AG10803 (cell line): Measurements from ENCODE around the gene BAIAP2L2.

Experiments
- DNase-seq: peaks from one replicate; pipeline ENCODE4 v3.0.0; 2010; ENCODE audit warnings: low read depth
- H3K4me3 ChIP-seq: 2 replicates; pipeline ENCODE4 v1.5.1; 2011; ENCODE audit warnings: mild to moderate bottlenecking, low read length, control low read depth
- TF ChIP-seq, protein P1 (sequence below): conservative IDR thresholded peaks from 2 replicates; pipeline ENCODE4 v1.5.1; 2011; ENCODE audit warnings: mild to moderate bottlenecking, low read length, control low read depth, inconsistent platforms

Gene BAIAP2L2

DNA sequence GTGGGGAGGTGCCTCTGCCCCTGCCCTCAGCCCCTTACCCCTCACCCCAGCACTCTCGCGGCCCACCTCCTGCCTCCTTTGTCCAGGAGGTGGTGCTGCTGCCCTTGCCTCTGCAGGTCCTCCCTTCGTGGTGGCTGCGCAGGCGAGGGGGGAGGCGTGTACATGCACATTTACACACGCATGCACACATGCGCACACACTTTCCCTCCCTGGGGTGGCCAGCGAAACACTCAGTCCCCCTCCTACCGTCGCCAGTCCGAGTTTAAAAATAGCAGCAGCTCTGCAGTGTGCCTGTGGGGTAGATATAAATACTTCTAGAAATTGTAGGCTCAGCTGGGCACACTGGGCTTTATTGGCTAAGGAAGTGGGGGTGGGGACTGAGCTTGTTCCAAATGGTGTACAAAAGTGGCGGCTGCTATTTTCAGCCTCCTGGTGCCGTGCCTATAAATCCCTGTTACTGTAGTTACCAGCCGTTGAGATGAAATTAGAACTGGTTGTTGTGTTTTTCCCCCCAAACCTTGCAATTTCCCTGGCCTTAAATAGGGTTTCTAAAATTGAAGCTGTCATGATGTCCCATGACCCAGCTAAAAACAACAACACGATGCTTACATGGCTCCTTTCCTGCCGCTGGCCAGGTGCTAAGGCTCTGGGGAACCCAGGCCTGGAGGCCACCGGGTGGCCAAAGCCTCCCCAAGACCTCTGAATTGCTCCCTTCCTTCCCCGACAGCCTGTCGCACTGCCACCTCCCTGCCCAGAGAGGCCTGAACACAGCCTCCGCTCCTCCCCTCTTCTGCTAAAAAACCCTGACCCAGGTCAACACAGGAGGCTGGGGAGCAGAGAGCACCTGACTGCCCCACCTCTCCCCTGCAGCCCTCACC, 40.9 kb downstream of the BAIAP2L2 start:
- TF ChIP-seq, protein P1, sequence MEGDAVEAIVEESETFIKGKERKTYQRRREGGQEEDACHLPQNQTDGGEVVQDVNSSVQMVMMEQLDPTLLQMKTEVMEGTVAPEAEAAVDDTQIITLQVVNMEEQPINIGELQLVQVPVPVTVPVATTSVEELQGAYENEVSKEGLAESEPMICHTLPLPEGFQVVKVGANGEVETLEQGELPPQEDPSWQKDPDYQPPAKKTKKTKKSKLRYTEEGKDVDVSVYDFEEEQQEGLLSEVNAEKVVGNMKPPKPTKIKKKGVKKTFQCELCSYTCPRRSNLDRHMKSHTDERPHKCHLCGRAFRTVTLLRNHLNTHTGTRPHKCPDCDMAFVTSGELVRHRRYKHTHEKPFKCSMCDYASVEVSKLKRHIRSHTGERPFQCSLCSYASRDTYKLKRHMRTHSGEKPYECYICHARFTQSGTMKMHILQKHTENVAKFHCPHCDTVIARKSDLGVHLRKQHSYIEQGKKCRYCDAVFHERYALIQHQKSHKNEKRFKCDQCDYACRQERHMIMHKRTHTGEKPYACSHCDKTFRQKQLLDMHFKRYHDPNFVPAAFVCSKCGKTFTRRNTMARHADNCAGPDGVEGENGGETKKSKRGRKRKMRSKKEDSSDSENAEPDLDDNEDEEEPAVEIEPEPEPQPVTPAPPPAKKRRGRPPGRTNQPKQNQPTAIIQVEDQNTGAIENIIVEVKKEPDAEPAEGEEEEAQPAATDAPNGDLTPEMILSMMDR: peak; percentile 45
- DNase-seq: peak; percentile 44
- no peak overlapping the region for H3K4me3 ChIP-seq

DNA sequence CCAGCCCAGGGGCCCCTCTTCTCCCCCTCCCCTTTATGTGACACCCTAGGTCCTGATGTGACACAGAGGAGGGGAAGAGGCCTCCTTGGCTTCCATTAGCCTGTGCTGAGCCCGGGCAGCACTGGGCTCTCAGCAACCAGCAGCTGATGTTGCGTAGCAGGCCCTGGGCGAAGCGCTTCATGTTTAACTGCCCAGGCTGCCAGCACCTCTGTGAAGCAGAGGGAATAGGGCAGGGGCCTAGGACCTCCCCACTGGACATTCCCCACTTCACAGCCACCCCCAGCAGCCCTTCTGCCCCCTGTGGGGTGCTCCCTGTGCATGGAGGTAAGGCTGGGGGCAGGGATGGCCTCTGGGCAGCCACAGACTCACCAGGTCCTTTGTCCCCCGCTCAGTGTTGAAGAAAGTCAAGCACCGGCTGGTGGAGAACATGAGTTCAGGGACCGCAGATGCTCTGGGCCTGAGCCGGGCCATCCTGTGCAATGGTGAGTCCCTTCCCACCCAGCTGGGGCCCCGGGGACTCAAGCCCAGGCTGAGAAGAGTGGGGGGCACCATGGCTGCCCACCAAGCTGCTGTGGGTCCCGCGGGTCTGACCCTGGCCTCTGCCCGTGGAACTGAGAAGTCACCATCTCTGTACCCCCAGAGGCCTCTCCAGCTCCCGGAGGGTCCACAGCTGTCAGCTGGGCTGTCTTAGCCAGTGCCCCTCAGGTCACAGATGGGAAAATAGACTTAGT, 41.7 kb downstream of the BAIAP2L2 start:
- DNase-seq: no peak
- TF ChIP-seq, protein P1: no peak
- H3K4me3 ChIP-seq: no peak overlapping the region

DNA sequence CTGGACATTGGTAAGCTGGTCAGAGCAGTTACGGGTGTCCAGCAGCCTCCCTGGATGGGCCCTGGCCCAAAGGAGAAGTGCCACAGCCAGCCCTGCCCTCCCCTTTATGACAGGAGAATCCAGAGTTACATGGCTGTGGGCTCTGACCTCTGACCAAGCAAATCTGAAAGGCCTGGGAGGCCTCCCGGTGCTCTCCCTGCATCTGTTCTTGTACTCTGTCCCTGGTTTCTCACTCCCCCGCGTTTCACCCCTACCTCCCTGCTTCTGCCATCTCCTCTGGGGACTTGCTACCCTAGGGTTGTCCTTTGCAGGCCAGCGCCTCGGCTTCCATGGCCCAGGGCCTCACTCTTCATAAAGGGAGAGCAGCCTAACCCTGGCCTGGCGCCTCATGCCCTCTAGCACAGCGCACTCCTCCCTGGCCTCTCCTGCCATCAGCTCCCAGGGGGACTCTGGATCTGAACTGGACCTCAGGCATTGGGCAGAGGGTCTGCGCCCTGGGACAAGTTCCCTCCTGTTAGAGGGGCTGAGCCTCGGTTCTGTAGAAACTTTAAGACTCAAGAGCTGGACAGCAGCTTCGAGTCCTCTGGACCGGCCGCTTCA, 42.6 kb downstream of the BAIAP2L2 start:
- no peak for DNase-seq
- H3K4me3 ChIP-seq: no peak overlapping the region
- TF ChIP-seq, protein P1: no peak

DNA sequence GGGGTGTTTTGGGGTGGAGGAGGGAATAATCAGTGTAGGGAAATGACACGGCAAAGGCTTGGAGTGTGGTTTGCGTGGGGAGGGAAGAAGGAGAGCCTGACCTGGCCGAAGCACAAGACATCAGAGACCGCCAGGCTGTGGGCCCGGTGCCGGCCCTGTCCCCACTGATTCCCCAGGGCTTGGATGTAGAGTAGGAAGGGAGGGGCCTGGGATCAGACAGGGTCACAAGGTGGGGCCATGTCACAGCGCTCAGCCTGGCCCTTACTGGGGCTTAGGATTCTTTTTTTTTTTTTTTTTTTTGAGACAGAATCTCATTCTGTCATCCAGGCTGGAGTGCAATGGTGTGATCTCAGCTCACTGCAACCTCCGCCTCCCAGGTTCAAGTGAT, 43.5 kb downstream of the BAIAP2L2 start:
- TF ChIP-seq, protein P1: no peak
- H3K4me3 ChIP-seq: no peak overlapping the region
- DNase-seq: no peak

DNA sequence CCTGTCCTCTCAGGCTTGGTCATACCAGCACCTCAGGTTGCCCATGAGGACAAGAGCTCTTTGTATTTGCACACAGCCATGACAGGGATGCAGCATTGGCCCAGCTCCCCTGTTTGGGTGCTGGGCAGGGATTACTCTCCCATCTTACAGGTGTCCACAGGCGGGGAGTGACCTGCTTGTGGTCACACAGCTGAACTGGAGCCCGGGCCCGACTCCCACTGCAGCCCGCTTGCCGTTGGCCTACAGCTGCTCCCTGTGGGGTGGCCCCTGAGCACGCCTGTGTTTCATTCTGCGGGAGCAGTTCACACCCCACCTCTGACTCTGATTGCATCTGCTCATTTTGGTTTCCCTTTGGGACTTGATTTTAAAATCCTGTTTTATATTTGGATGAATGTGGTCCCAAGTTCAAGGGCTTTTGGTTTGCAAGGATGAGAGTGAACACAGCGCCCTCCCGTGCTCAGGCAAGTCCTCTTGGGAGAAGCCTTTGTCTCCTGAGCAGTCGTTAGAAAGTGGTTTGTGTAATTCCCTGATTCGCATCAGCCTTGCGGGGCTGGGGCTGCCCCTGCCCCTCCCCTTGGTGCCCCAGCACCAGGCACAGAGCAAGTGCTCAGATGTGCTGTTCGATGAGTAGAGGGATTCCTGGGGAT, 44.0 kb downstream of the BAIAP2L2 start:
- TF ChIP-seq, protein P1: 0 out of 2 replicates have a peak, but pooled peaks have one; percentile 17
- no peak for DNase-seq
- H3K4me3 ChIP-seq: no peak overlapping the region

DNA sequence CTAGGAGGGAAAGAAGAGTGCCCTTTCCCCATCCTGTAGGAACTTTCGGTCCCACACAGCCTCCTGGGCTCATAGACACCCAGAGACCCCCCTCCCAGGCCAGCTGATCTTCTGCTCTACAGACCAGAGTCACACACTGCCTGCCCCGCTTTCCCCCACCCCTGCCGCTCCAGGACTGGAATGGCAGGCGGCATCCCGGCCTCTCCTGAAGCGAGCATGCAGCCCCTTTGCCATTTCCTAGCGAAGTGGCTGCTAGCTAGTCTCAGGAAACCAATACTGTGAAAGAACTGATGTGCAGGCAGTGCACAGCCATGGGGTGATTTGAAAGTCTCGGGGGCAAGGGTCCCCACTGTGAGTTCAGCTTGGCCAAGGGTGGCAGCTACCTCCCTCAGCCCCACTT, 44.9 kb downstream of the BAIAP2L2 start:
- H3K4me3 ChIP-seq: no peak overlapping the region
- TF ChIP-seq, protein P1: no peak
- no peak for DNase-seq
